Measurements from ENCODE around the gene FEV.

Gene FEV

DNA sequence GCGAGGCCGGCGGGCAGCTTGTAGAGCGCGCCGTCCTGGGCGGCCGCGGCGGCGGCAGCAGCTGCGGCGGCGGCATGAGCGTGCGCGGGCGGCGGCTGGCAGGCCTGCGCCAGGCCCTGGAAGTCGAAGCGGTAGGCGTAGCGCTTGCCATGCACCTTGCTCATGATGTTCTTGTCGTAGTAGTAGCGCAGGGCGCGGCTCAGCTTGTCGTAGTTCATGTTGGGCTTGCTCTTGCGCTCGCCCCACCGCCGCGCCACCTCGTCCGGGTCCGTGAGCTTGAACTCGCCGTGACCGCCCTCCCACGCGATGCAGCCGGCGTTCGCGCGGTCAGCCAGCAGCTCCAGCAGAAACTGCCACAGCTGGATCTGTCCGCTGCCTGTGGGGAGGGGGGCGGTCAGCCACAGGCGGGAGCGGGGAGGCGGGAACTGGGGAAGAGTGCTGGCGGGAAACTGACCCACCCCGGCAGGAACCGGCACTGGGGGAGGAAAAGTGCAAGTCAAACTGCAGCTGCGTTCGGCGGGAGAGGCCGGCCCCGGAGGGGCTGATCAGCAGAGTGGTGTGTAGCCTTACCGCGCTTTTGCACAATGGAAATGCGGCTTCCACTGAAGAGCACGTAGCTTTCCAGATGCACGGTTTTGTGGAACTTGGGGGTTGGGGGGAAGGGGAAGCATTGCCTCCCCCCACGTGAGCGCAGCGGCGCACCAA lies 3.0 kb downstream of the FEV start:
- Histone ChIP-seq H3K27me3 (replicated peaks; ENCODE audit: control insufficient read depth, insufficient read depth, low read length) (peaks cover 62% of the 10 kb centered on the region), H3K36me3 (ENCODE audit: control insufficient read depth, insufficient read depth, low read length, severe bottlenecking) (no peaks in the 10 kb centered on the region), H3K9me3 (ENCODE audit: control insufficient read depth, low read length) (no peaks in the 10 kb centered on the region), H3K4me1 (ENCODE audit: control insufficient read depth, insufficient read depth, low read length) (peaks cover 4% of the 10 kb centered on the region), H3K4me3 (ENCODE audit: low read length) (no peak overlapping the region), H3K9ac (ENCODE audit: low read length) (no peak overlapping the region)
- peak; percentile 52 for DNase-seq (ENCODE audit: low read depth)

- Histone ChIP-seq H3K4me3 (ENCODE audit: low read length) (no peak overlapping the region), H3K9ac (ENCODE audit: low read length) (no peak overlapping the region), H3K36me3 (ENCODE audit: control insufficient read depth, insufficient read depth, low read length, severe bottlenecking) (no peaks in the 10 kb centered on the region), H3K9me3 (ENCODE audit: control insufficient read depth, low read length) (no peaks in the 10 kb centered on the region), H3K27me3 (replicated peaks; ENCODE audit: control insufficient read depth, insufficient read depth, low read length) (peaks cover 61% of the 10 kb centered on the region), H3K4me1 (ENCODE audit: control insufficient read depth, insufficient read depth, low read length) (peaks cover 4% of the 10 kb centered on the region)
- DNase-seq (ENCODE audit: low read depth) = no peak
Measured at GRCh38 chr2:218981390-218981880, 3.5 kb downstream of the FEV start.

GRCh38 chr2:218980735-218981389 lies 4.1 kb downstream of the FEV start:
- Histone ChIP-seq H3K36me3 (ENCODE audit: control insufficient read depth, insufficient read depth, low read length, severe bottlenecking) (no peaks in the 10 kb centered on the region), H3K4me3 (ENCODE audit: low read length) (no peak overlapping the region), H3K27me3 (replicated peaks; ENCODE audit: control insufficient read depth, insufficient read depth, low read length) (peaks cover 61% of the 10 kb centered on the region), H3K9me3 (ENCODE audit: control insufficient read depth, low read length) (no peaks in the 10 kb centered on the region), H3K4me1 (ENCODE audit: control insufficient read depth, insufficient read depth, low read length) (peaks cover 4% of the 10 kb centered on the region), H3K9ac (ENCODE audit: low read length) (no peak overlapping the region)
- DNase-seq (ENCODE audit: low read depth) = no peak

DNA sequence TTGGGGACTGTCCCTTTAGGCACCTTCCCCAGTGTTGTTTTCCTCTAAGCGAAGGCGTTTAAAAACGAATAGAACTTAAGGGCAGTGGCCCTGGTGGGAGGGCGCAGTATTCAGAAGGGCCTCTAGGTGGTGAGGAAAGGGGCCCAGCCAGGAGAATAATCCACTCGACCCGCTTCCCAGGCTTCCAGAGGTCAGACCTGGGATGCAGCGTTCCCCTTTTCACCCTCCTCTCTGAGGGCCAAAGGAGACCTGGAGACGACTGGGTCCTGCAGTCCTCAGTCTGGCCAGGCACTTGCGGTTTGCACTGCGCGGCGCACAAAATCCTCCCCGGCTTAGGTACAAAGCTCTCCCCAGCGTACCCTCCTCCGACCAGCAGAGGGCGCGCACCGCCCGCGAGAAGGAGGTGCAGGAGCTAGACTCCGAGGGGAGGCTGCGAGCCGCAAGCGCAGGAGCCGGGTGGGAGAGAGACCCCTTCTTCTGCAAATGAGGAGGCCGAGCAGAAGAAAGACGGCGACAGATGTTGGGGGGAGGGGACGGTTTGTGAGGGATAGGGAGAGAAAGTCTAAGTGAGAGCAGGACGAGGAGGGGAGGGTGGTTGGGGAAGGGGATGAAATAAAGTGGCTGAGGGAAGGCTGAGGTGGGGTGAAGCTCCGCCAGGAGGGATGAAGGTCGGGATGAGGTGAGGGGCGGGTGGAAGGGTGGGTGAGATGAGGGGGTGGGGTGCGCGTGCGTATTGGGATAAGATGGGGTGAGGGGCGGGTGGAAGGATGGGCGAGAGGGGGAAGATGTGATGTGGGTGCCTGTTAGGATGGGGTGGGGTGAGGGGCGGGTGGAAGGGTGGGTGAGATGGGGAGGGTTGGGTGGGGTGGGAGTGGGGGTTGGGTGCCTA lies 4.9 kb downstream of the FEV start:
- Histone ChIP-seq H3K9ac (ENCODE audit: low read length) (no peak overlapping the region), H3K4me1 (ENCODE audit: control insufficient read depth, insufficient read depth, low read length) (peaks cover 4% of the 10 kb centered on the region), H3K4me3 (ENCODE audit: low read length) (peak overlapping the region; percentile 31), H3K36me3 (ENCODE audit: control insufficient read depth, insufficient read depth, low read length, severe bottlenecking) (no peaks in the 10 kb centered on the region), H3K9me3 (ENCODE audit: control insufficient read depth, low read length) (no peaks in the 10 kb centered on the region), H3K27me3 (replicated peaks; ENCODE audit: control insufficient read depth, insufficient read depth, low read length) (peaks cover 65% of the 10 kb centered on the region)
- peak; percentile 90 for DNase-seq (ENCODE audit: low read depth)

GRCh38 chr2:218975060-218975777 lies 9.8 kb downstream of the FEV start:
- no peaks in the 10 kb centered on the region for H3K9me3 ChIP-seq (ENCODE audit: control insufficient read depth, low read length)
- H3K36me3 ChIP-seq (ENCODE audit: control insufficient read depth, insufficient read depth, low read length, severe bottlenecking) = no peaks in the 10 kb centered on the region
- H3K27me3 ChIP-seq (replicated peaks; ENCODE audit: control insufficient read depth, insufficient read depth, low read length) = peaks cover 69% of the 10 kb centered on the region
- H3K4me3 ChIP-seq (ENCODE audit: low read length) = no peak overlapping the region
- no peak for DNase-seq (ENCODE audit: low read depth)
- H3K4me1 ChIP-seq (ENCODE audit: control insufficient read depth, insufficient read depth, low read length) = no peaks in the 10 kb centered on the region
- H3K9ac ChIP-seq (ENCODE audit: low read length) = no peak overlapping the region

DNA sequence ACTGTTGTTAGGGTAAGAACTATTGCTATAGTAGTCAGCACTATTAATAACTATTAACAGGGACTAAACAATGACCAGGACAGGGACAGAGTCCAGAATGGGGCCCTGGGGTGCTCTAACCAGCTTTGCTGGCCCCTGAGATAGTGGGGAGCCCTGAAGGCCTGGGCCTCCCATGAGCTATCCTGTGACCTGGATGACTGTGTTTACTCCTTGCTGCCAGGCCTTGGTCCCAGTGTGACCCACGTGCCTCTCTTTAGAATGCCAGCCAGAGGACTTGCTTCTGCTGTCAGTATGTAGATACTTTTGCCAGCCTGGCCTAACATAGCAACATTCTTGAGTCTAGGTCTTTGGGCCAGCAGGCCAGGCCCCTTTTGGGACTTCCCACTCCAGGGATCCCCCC lies 14.1 kb downstream of the FEV start:
- Histone ChIP-seq H3K9ac (ENCODE audit: low read length) (no peak overlapping the region), H3K36me3 (ENCODE audit: control insufficient read depth, insufficient read depth, low read length, severe bottlenecking) (no peaks in the 10 kb centered on the region), H3K4me3 (ENCODE audit: low read length) (no peak overlapping the region), H3K9me3 (ENCODE audit: control insufficient read depth, low read length) (no peaks in the 10 kb centered on the region), H3K27me3 (replicated peaks; ENCODE audit: control insufficient read depth, insufficient read depth, low read length) (peaks cover 50% of the 10 kb centered on the region), H3K4me1 (ENCODE audit: control insufficient read depth, insufficient read depth, low read length) (no peaks in the 10 kb centered on the region)
- DNase-seq (ENCODE audit: low read depth) = no peak

DNA sequence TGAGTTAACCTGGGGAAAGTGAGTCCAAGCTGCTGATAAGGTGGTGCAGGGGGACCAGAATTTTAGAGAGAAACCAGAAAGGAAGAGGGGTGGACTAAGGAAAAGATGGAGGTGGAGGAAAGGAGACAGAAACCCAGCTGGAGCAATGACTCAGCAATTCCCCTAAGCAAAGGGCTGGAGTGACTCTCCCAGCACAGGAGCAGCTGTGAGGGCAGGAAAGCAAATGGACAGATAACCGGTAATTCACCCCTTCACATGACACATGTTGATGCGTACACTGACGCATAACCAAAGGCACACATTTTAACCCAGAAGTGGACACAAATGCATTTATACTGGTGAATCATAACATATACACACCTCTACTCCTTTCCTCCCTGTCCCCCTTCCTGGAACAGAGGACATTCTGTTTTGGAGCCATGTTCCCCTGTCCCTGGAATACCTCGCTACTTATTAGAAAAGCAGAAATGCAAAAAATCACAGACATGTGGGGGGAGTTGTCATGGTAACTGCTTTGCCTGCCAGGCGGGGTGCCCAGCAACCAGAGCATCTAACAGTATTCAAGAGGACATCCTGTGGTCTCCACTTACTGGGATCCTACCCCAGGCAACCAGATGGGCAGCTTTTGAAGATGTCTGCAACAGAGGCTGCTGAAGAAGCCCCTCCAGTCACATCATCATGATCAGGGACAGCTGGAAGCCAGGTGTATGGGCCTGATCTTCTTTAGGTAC lies 20.8 kb downstream of the FEV start:
- H3K4me3 ChIP-seq (ENCODE audit: low read length) = no peak overlapping the region
- peaks cover 2% of the 10 kb centered on the region for H3K4me1 ChIP-seq (ENCODE audit: control insufficient read depth, insufficient read depth, low read length)
- no peaks in the 10 kb centered on the region for H3K9me3 ChIP-seq (ENCODE audit: control insufficient read depth, low read length)
- peak; percentile 31 for DNase-seq (ENCODE audit: low read depth)
- no peaks in the 10 kb centered on the region for H3K36me3 ChIP-seq (ENCODE audit: control insufficient read depth, insufficient read depth, low read length, severe bottlenecking)
- H3K27me3 ChIP-seq (replicated peaks; ENCODE audit: control insufficient read depth, insufficient read depth, low read length) = peaks cover 56% of the 10 kb centered on the region
- no peak overlapping the region for H3K9ac ChIP-seq (ENCODE audit: low read length)

DNA sequence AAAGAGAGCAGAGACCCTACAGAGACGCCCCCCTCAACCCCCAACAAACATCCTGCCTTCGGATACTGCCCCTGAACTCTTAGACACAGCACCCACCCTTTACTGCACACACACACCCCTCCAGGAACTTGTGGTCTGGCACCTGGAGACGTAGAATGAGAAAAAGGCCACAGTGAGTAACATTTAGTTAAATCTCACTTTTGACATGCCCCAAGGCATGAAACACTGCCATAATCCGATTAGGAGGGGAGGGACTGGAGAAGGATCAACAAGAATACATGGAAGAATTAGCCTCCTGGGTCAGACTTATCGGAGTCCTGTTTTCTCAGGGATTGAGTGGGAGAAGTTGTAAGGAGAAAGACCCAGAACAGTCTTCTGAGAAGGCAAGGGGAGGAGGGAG lies 21.4 kb downstream of the FEV start:
- H3K4me3 ChIP-seq (ENCODE audit: low read length) = no peak overlapping the region
- no peaks in the 10 kb centered on the region for H3K9me3 ChIP-seq (ENCODE audit: control insufficient read depth, low read length)
- H3K36me3 ChIP-seq (ENCODE audit: control insufficient read depth, insufficient read depth, low read length, severe bottlenecking) = no peaks in the 10 kb centered on the region
- DNase-seq (ENCODE audit: low read depth) = no peak
- peaks cover 4% of the 10 kb centered on the region for H3K4me1 ChIP-seq (ENCODE audit: control insufficient read depth, insufficient read depth, low read length)
- H3K27me3 ChIP-seq (replicated peaks; ENCODE audit: control insufficient read depth, insufficient read depth, low read length) = peaks cover 62% of the 10 kb centered on the region
- H3K9ac ChIP-seq (ENCODE audit: low read length) = no peak overlapping the region

DNA sequence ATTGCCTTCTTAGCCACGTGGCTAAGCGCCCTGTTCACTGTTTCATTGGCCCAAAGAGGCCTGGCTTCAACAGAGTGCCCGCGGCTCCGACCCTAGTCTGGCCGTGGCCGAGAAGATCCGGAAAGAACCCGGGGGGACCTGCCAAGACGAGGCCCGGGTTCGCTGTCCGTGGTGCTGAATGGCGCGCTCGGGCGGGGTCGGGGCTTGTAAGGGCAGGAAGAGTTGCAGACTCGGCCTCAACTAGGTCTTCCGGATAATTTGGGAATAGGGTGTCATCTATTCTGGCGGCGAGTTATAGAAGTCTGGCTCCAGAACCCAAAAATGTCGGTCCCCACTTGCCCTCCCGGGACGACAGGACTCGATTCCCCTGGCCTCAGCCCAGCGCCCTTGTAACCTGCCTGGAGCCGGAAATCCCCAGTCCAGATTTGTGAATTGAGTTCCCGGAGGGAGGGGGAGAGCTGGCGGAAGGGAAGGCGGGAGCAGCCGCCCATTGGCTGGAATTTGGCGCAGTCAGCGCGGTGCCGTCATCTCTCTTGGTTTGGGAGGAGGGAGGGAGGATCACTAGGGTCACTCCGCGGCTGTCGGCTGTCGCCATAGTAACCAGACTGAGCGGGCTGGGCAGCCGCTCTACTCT lies 22.0 kb downstream of the FEV start:
- Histone ChIP-seq H3K4me1 (ENCODE audit: control insufficient read depth, insufficient read depth, low read length) (peaks cover 4% of the 10 kb centered on the region), H3K27me3 (replicated peaks; ENCODE audit: control insufficient read depth, insufficient read depth, low read length) (peaks cover 62% of the 10 kb centered on the region), H3K9ac (ENCODE audit: low read length) (no peak overlapping the region), H3K4me3 (ENCODE audit: low read length) (no peak overlapping the region), H3K36me3 (ENCODE audit: control insufficient read depth, insufficient read depth, low read length, severe bottlenecking) (no peaks in the 10 kb centered on the region), H3K9me3 (ENCODE audit: control insufficient read depth, low read length) (no peaks in the 10 kb centered on the region)
- DNase-seq (ENCODE audit: low read depth) = peak; percentile 64

Measured in adipocyte (in vitro differentiated cells).